Activated CD4-positive, CD25-positive, alpha-beta regulatory T cell (primary cell): Measurements from ENCODE around the gene FCHSD2.
"Not testable (repeated sequence)": the region's sequence is repeated elsewhere in the genome, so short reads cannot be mapped to it uniquely, and the experiment has no call there.

ENCODE experiments used
- DNase-seq, 4 experiments: peaks; one replicate each; lab custom pipeline; 2025; lab: John Stamatoyannopoulos, UW

The FCHSD2 gene

DNA sequence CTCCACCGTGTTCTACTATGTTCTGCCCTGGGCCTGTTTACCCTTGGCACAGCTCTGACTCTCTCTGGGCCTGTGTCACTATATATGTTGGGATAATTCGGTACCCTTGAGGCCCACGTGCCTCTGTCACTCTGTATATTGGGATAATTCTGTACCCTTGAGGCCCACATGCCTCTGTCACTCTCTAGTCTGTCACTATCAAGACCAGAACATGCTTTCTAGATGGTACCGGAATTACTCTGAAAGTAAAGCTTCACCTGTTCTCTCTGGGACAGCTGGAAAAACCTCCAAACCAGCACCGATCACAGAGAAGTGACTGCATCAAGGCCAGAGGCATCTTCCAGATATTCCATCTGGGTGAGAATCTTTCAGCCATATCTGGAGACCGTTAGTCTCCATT, 9.3 kb upstream of the FCHSD2 start:
- no peak for DNase-seq

DNA sequence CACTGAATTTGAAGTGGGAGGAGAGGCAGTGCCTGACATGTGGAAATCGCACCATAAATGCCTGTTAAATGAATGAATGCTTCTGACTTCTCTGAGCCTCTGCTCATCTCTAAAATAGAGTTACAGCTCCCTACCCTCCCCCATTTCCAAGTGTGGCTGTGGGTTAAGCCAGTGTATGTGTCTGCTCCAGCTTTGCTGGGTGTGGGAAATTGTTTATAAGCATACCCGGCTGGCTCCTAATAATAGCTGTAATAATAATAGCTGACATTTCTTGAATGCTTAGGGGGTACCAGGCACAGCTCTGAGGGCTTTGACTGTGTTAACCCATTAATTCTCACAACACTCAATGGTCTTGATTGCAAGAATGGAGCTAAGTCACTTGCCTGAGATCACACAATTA, 7.0 kb upstream of the FCHSD2 start:
- DNase-seq, result no peak

DNA sequence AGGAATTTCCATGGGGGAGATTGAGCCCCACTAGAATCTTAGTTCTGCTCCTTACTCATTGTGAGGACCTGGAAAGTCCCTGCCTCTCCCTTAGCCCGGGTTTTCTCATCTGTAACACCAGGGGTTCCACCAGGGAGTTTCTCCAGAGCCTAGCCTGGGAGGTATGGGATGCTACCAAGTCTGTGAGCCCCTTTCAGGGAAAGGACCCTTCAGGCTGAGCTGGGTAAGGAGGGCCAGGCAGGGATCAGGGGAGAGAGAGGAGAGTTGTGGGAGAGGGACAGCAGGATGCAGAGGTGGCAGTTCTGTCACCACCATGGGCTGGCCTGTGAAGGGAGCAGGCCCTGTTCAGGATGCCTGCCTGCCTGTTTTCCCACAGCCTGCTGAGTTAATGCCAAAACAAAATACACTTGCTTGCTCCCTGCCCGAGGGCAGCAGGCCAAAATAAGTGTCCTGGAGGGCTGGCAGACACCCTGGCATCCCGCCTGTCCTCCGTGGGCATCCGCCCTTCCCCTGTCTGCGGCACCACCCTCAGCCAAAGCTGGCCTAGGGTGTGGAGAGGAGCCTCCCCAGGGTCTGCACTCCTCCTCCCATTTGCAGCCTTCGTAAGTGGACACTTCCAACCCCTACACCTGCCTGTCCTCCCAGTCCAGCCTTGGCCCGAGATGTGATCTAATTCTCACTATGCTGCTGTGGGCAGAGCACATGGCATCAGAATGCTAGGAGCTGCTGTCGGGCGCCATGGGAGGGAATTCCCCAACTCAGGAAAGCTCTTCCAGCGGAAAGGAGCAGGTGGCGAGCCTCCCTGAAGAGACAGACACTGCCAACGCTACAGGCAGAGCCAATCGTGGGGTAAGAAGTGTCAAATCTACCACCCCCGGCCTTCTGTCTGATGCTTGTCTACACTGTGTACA, 5.9 kb upstream of the FCHSD2 start:
- no peak for DNase-seq

DNA sequence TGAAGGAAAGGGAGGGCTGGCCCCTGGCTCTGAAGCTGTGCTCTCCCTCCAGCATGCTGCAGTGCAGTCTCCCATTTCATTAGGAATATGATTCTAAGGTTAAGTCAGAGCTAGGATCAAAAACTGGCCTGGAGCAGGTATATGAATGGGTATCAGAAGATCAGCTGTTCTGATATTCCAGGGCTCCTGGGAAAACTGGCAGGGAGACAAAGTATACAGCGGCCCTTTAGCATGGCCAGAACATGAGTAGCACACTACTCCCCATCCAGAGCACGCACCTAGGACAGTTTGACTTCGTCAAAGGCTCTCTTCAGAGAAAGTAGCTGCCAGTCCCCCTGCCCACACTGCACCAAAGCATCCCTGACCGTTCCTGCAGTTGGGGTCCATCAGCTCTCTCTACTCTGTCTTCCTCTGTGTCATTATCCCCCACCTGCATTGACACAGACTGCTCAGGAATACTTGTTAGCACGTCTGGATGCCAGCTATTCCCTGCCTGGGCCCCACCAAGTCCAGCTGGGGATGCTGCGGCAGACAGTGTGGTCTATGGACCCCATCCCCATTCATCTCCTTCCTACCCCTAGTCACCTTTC, 4.0 kb upstream of the FCHSD2 start:
- DNase-seq, result no peak

DNA sequence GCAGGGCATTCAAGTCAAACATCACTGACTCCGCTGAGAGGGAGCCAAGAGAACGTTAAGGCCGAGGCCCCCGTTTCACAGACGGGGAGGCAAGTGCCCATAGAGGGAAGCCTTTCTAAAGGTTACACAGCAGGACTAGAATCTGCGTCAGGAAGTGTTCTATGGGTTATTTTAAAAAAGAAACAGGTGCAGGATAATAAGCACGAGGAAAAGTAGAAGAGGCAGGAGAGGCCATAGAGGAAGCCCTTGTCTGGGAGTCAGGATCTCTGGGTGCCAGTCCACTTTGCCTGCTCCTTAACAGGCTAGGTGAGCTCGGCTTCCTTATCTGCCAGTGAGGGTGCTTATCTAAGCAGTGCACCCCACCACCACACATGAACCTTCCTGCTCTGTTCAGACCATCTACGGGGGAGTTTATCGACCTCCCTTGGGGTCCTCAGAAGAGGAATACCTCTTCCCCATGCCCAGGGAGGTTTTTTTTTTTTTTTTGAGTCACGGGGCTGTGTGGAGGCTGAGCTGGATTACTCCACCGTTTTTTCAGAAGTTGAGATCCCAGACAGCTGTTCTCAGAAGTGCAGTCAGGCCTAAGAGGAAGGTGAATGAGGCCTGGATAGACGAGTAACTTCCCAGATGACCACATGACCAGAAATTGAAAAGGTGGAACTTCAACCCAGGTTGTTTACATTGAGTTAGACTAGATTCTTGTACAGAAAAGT, 1.2 kb upstream of the FCHSD2 start:
- no peak for DNase-seq

DNA sequence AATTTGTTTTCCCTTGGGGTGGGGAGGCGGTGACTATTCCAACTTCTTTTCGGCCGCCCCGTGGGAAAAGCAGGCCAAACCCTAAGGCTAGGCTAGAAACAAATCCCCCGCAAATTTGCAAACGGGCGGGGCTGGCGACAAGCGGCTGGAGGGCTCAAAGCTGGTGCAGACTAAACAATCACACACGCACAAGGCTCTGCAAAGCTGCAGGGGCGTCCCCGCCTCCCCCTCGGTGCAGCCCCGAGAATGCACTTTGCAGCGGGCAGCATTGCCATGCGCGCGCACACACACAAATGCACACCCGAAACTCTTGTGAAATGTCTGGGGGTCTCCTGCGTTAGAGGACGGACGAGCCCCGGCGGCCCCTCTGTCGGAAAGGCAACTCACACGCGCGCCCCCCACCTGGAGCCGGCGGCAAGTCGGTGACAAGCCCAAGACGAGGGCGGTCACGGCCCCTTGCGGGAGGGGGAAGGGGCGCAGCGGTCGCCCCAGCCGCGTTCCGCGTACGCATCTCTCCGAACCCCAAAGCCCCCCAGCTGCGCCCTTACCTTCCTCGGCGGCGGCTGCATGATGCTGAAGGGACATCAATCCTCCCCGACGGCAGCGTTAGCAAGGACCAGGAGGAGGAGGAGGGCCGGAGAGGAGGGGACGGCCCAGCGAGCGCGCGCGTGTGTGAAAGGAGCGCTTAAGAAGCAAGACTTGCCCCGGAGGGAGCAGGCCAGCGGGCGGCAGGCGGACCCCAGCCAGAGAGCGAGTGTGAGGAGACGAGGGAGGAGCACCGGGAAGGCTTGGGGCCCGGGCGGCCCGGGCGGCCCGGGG, 600 bp downstream of the FCHSD2 start:
- peak; percentile 33 to 59 (median 53) for DNase-seq

DNA sequence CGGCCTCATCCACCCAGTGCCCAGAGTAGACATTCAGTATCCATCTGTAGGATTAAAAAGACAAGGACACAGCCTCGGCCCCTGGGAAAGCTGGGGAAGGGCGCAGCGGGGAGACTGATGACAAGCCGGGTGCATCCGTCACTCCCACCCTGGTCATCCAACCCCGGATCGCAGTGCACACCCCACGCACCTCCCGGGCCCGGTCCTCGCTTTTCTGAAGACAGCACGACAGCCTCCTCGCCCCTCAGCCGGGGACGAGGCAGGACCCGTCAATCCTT, 1.1 kb downstream of the FCHSD2 start:
- no peak for DNase-seq

DNA sequence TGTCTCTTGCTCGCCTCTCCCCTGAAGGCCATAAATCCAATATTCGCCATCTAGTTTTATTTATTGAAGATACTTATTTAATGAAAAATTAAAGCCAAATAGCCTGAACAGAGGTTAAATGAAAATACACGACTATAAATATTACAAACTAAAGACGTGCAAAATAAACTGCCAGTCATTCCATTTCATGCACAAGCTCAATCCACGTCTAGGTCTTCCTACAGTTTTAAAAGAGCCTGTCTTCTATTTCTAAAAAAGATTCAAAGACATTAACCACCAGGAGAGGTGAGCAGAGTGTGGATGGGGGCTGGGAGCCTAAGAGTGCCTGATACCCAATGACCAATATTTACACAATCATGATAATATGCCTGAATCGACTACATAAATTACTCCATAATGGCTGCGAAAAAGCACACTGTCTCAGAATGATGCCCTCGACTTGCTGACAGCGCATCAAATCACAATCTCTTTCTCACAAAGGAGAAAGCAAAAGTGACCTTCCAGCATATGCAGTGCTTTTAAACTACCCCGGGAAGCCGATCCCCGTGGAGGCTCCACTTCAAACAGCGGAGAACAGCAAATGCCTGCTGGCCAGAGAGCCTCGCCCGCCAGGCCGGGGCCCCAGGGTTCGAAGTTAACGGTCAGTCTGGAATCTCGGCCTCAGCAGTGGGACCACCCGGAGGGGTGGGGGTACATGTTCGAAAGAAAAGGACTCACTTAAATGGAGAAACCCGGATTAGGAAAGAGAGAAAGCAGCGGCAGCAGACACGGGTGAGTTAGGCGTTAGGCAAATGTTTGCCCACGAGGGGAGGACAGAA, 1.7 kb downstream of the FCHSD2 start:
- no peak for DNase-seq

DNA sequence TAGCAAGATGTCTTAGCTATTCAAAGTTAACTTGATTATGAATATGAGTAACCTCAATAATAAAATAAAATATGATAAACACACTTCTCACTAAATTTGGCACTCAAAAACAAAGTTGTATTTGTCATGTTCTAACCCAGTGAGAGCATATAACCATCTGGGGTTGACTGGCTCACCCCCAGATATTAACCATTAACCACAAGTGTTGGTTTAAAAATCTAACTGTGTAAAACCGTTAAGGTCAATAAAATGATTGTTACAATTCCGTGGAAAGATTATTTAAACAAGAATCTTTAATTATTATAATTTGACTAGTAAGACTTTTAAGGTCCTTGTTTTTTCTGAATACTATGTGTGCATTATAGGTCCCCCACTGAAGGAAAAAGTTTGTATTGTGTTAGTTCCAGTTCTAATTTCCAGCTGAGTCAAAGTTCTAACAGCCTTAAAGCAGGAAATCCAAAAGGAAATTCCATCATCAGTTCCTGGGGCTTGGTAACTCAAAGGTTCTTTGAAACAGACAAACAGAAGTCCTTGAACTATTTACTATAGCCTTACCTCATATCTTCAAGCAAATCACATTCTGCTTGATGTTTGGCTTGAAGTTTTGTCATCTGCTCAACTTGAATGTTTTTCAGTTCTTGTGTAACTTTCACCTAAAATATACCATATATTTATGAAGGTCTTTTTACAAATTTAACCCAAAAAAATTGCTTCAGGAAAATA, 2.5 kb downstream of the FCHSD2 start:
- no peak for DNase-seq

DNA sequence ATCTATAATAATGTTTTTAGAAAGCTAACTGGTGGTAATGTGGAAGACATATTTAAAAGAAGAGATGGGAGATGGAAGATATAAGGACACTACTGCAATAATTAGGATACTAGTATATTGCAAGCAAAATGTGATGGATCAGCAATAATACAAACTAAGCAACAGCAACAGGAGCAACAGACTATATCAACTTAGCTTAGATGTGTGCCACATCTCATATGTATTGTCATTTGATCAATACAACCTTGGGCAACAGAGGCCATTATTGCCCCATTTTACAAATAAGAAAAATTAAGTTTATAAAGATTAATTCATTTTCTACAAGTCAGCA, 4.2 kb downstream of the FCHSD2 start:
- no peak for DNase-seq

DNA sequence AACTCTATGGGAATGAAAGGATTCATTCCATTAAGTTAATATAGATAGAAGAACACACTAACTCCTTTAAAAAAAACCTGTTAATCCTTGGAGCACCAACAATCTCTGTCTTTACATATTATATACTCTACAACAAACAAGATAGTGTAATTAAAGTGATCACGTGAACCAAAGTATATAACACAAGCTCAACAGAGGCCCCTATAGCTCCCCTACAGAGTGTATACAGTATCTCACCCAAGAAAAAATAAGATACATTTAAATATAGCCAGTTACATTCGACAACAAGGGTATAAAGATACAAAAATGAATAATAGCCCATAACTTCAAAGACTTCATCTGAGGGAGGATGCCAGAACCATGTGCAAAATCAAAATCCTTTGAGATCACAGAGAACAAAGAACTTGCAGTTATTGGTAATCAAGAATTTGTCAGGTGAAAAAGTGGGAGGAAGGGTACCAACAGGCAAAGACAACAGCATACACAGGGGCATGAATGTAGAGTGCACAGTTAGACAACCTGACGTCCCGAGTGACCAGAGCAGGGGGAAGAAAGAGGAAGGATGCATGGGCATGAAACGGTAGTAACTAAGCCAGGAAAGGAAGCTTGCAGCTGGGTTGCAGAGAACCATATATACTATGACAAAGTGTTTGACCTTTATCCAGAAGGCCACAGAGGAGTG, 4.7 kb downstream of the FCHSD2 start:
- DNase-seq, result no peak

DNA sequence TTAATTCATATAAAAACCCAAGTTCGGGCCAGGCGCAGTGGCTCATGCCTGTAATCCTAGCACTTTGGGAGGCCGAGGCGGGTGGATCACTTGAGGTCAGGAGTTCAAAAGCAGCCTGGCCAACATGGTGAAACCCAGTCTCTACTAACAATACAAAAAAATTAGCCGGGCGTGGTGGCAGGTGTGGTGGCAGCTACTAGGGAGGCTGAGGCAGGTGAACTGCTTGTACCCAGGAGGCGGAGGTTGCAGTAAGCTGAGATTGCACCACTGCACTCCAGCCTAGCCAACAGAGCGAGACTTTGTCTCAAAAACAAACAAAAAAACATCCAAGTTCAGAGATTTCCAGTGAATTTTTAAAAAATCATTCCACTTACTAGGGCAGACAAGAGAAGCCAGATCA, 5.4 kb downstream of the FCHSD2 start:
- DNase-seq, result not testable (repeated sequence)

DNA sequence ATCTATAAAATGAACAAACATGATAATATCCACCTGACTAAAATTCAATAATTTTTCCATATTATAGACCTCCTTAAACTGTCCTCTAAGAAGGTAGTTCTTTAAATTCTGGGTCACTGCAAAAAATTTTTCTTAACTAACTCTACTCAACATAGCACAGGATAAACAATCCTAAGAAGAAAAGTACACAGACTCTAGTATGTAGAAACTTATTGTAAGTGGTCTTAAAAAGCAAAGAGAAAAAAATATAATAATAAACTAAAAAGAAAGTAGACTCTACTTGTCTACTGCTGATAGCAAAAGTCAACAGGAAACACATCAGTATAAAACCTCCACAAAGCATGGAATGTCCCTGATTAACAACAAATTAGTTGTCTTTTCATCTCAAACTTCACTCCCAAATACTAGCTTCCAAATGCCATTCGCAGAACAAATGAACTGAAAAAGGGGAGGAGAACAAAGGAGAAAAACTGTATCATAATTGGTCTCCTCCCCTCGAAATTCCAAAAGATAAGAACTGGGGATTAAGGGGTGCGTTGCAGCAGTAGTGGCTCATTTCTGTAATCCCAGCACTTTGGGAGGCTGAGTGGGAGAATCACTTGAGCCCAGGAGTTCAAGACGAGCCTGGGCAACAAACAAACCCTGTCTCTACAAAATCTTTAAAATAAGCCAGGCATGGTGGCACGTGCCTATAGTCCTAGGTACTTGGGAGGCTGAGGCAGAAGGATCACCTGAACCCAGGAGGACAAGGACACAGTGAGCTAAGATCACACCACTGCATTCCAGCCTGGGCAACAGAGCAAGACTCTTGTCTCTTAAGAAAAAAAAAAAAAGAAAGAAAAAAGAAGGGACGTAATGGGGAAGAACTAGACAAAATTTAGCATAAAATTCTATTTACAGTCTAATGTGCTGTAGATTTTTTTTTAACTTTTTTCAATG, 6.5 kb downstream of the FCHSD2 start:
- DNase-seq, result no peak

DNA sequence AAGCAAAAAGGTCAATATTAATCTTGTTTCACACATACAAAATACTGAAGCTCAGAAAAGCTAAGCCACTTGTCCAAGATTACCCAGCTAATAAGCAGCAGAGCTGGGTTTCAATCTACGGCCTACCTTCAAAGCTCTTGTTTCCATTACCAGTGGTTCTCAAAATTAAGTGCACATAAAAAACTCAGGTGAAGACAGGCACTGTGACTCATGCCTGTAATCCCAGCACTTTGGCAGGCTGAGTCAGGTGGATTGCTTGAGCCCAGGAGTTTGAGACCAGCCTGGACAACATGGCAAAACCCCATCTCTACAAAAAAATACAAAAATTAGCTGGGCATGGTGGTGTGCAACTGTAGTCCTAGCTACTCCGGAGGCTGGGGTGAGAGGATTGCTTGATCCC, 9.8 kb downstream of the FCHSD2 start:
- DNase-seq, result not testable (repeated sequence)

DNA sequence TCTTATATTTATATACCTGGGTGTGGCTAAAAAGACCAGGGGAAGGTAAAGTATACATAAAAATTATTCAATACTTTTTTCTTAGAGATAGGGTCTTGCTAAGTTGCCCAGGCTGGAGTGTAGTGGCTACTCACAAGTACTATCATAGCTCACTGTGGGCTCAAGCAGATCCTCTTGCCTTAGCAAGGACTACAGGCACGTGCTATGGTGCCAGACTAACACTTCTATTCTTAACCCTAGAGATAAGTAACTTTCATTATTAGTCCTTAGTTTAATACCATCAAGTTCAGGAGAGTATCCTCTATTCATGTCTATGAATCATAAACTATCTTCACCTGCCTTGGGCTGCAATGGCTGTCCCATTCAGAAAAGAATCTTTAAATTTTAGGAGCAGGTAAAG, 11.9 kb downstream of the FCHSD2 start:
- no peak for DNase-seq

DNA sequence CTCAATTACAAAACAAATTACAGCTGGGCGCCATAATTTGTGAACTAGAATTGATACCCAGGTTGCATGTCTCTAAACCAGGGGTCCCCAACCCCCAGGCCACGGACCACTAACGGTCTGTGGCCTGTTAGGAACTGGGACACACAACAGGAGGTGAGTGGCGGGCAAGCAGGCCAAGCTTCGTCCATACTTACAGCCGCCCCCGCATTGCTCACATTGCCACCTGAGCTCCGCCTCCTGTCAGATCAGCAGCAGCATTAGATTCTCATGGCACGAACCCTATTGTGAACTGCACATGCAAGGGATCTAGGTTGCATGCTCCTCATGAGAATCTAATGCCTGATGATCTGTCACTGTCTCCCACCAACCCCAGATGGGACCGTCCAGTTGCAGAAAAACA, 12.9 kb downstream of the FCHSD2 start:
- DNase-seq, result no peak

DNA sequence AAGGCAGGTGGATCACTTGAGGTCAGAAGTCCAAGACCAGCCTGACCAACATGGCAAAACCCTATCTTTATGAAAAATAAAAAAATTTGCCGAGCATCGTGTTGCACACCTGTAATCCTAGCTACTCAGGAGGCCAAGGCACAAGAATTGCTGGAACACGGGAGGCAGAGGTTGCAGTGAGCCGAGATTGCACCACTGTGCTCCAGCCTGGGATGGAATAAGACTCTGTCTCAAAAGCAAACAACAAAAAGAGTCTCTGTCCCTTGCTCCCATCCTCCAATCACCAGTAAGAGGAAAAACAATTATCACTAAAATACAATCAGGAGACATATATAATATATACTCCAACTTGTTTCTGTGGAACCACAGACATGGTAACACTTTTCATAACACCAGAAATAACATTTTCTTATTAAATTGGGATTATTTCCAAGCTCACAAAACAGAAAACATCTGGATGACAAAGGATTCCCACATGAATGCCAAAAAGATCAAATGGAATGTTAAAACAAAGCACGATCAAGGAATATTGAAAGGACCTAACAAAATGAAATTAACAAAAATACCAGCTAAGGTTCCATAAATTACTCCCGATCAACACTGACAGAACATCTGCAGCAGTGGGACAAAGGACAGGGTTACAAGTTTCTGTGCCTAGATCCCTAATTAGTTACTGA, 15.2 kb downstream of the FCHSD2 start:
- no peak for DNase-seq

DNA sequence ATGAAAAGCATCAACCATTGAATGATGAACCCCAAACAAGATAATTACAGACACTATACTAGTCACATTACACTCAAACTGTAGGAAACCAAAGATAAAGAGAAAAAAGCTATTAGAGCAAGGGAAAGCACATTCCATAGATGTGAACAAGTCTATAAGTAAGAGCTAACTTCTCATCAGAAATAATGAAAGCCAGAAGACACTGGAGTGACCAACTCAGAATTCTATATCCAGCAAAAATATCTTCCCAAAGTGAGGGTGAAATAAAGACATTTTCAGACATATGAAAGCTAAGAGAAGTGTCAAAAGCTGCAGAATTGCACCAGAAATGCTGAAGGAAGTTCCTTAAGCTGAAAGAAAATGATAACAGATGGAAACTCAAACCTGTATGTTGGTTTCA, 17.3 kb downstream of the FCHSD2 start:
- DNase-seq, result no peak

DNA sequence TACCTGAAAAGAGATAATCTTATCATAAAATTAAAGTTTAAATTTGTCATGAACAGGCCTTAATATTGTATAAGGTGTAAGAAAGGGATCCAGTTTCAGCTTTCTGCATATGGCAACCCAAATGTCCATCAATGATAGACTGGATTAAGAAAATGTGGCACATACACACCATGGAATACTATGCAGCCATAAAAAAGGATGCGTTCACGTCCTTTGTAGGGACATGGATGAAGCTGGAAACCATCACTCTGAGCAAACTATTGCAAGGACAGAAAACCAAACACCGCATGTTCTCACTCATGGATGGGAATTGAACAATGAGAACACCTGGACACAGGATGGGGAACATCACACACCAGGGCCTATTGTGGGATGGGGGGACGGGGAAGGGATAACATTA, 18.2 kb downstream of the FCHSD2 start:
- DNase-seq, result not testable (repeated sequence)
